Measurements from ENCODE around the gene ZSWIM4.

Gene ZSWIM4

GRCh38 chr19:13831537-13832467 is 36.6 kb downstream of the ZSWIM4 start:
- DNase-seq, result no peak

- peak in 55 of 56 donors; percentile 24 to 92 (median 76) for DNase-seq
These were observed 38.3 kb downstream of the ZSWIM4 start for GRCh38 chr19:13833330-13834243.

- no peak for DNase-seq
These were observed 39.2 kb downstream of the ZSWIM4 start for GRCh38 chr19:13834244-13835069.

- DNase-seq, result no peak
These were observed 40.8 kb downstream of the ZSWIM4 start for GRCh38 chr19:13835791-13836723.

GRCh38 chr19:13838435-13839129 is 43.3 kb downstream of the ZSWIM4 start:
- DNase-seq, result no peak

- peak in 17 of 56 donors; percentile 12 to 51 (median 23) for DNase-seq
These were observed 44.1 kb downstream of the ZSWIM4 start for GRCh38 chr19:13839130-13839937.

- DNase-seq, result no peak
These were observed 44.7 kb downstream of the ZSWIM4 start for GRCh38 chr19:13839938-13840304.

GRCh38 chr19:13840305-13841085 is 45.3 kb downstream of the ZSWIM4 start:
- DNase-seq, result no peak

- peak in 1 of 56 donors; percentile 27 for DNase-seq
These were observed 46.1 kb downstream of the ZSWIM4 start for GRCh38 chr19:13841086-13841961.

GRCh38 chr19:13841962-13842290 is 46.7 kb downstream of the ZSWIM4 start:
- DNase-seq, result no peak

- peak in 36 of 56 donors; percentile 5 to 79 (median 34) for DNase-seq
These were observed 47.3 kb downstream of the ZSWIM4 start for GRCh38 chr19:13842291-13843103.

- peak in 7 of 56 donors; percentile 5 to 48 (median 30) for DNase-seq
These were observed 48.1 kb downstream of the ZSWIM4 start for GRCh38 chr19:13843104-13843921.

GRCh38 chr19:13844130-13844631 is 48.9 kb downstream of the ZSWIM4 start:
- no peak for DNase-seq

Data from nucleus accumbens (tissue), 56 donors.